ENCODE data around the gene LDB2.

The LDB2 gene

DNA sequence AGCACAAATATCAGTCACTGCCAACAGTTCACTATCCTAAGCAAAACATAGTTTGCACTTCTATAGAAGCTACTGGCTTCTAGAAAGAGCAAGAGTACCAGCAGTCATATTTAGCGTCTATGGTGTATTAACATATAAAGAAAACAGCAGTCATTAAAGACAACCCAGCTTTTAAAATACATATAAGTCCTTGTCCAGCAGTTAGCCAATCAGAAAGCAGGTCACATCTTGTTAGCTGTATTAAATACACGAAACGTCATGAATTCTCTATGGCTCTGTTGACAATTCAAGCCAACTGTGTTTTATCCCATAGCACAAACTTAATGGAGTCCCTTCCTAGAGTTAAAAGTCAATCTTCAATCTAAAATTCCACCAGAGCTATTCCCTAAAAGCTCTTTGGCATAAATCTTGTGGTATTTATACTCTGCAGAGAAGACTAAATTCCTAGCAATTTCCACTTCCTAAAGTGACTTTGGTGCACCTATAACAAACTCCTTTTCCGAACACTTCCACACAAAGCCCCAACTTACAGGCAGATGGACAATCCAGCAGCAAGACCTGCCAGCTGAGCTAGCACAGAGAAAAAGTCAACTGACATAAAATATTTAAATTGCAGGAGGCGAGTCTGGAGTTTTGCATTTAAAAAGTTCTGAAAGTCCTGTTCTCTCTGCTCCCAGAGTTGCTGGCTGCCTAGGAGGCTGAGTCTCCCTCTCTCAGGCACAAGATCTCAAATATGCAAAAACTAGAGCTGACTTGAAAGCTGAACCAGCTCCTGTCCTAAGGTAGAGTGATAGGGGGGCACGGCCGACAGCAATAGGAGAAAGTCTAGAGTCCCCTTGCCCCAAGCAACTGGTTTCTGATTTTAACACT, 1.3 kb downstream of the LDB2 start:
- ATAC-seq, result no peak
- no peak overlapping the region for H3K4me3 Mint-ChIP-seq
- no peak for DNase-seq (ENCODE audit: low spot score in 2 of 2)
- no peaks in the 10 kb centered on the region for H3K9me3 Mint-ChIP-seq
- no peak overlapping the region for H3K27ac Mint-ChIP-seq
- H3K4me1 Mint-ChIP-seq, result no peaks in the 10 kb centered on the region
- H3K36me3 Mint-ChIP-seq, result no peaks in the 10 kb centered on the region

DNA sequence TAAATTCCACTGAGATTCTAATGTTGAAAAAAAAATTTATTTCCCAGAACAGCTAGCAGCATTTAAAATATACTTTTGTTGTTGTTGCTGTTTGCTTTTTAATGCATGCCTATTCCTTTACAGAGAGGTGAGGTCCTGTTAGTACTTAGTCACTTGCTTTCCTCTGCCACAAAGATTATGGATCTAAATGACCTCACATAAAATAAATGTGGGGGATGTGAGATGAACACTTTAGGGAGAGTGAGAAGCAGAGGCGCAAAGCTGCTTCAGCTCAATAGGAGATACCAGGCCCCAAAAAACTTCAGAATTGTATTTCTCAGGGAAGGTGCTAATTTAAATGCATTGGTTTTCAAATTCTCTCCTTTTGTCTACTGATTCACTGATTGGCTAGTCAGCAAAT, 4.0 kb downstream of the LDB2 start:
- H3K4me1 Mint-ChIP-seq, result peaks cover 12% of the 10 kb centered on the region
- DNase-seq (ENCODE audit: low spot score in 2 of 2) (no peak), ATAC-seq (no peak)
- H3K36me3 Mint-ChIP-seq, result no peaks in the 10 kb centered on the region
- peaks cover 3% of the 10 kb centered on the region for H3K9me3 Mint-ChIP-seq
- no peak overlapping the region for H3K4me3 Mint-ChIP-seq
- no peak overlapping the region for H3K27ac Mint-ChIP-seq

DNA sequence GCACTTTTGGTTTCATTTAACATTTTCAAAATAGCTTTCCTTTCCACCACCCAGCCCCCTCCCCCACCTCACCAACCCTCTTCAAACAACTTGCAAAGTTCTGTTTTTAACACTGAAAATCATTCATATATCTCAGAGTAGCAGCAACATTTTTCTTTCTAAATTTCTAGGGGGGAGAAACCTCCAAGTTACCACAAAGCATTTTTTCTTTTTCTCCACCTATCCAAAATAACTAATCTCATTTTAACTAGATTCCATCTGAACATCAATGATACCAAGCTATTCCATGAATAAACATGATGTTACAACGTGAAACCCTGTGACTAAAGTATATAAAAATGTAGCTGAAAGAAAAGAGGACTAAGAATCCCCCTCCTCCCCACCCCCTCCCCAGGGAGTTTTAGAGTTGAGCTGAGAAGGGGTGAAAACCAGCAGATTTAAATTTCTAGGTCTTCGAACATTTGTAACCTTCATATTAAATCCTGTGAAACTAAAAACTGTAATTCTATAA, 5.2 kb downstream of the LDB2 start:
- Mint-ChIP-seq H3K4me3 (no peak overlapping the region), H3K9me3 (peaks cover 3% of the 10 kb centered on the region), H3K4me1 (peaks cover 12% of the 10 kb centered on the region), H3K36me3 (no peaks in the 10 kb centered on the region), H3K27ac (no peak overlapping the region)
- ATAC-seq (no peak), DNase-seq (ENCODE audit: low spot score in 2 of 2) (no peak)

DNA sequence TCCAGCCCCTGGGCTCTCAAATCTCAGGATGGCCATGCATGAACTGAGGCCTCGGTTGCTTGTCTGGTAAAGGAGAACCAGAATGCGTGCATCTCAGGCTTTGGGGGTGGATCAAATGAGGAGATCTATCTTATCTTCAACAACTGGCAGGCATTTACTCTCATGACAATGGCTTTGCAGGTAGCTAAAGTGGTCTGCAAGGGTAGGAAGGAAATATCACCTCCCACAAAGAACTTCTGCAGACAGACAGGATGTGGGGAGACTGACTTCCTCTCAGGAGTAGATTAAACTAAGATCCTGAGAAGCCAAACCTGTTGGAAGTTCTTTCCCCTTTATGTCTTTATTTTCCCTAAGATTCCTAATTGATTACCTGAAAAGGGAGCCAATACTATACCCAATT, 7.8 kb downstream of the LDB2 start:
- DNase-seq (ENCODE audit: low spot score in 2 of 2), result no peak
- H3K36me3 Mint-ChIP-seq, result no peaks in the 10 kb centered on the region
- ATAC-seq, result no peak
- H3K4me1 Mint-ChIP-seq, result peaks cover 12% of the 10 kb centered on the region
- H3K27ac Mint-ChIP-seq, result no peak overlapping the region
- peaks cover 3% of the 10 kb centered on the region for H3K9me3 Mint-ChIP-seq
- no peak overlapping the region for H3K4me3 Mint-ChIP-seq

DNA sequence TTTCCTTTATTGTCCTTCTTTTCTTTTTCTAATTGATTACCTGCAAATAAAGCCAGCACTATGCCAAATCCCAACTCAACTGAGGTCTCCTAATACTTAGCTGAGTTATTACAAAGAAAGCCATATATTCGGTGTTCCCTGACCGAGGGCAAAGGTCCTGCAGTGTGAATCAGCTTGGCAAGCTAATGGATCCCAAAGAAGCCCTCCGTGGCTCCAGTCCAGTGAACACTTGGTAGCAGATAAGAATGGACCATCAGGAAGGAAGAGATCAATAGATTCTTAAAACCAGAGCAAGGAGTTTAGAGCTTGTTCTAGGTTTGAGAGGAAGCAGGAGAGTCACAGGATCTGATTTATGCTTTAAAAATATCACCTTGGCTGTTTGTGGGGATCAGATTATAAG, 8.5 kb downstream of the LDB2 start:
- Mint-ChIP-seq H3K4me1 (peaks cover 12% of the 10 kb centered on the region), H3K27ac (no peak overlapping the region), H3K36me3 (no peaks in the 10 kb centered on the region), H3K4me3 (no peak overlapping the region), H3K9me3 (peaks cover 3% of the 10 kb centered on the region)
- DNase-seq (ENCODE audit: low spot score in 2 of 2) (no peak), ATAC-seq (no peak)

DNA sequence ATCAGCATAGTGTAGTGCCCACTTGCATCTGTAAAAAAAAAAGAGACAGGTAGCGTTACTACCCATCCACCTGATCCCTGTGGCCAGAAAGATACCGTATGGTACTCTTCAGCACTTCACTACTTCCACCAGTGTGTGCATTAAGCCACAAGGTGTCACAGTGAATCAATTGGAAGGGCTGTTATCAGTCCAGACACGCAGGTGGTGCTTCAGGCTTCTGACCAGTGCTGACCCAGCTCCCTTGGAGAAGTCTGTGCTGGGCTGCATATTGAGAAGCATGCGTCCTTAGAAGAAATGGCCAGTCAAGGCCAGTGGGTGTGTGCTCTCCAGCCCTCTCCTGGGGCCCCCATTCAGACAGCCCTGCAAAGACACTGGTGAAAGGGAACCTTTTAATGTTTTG, 10.6 kb downstream of the LDB2 start:
- H3K4me1 Mint-ChIP-seq, result peaks cover 12% of the 10 kb centered on the region

DNA sequence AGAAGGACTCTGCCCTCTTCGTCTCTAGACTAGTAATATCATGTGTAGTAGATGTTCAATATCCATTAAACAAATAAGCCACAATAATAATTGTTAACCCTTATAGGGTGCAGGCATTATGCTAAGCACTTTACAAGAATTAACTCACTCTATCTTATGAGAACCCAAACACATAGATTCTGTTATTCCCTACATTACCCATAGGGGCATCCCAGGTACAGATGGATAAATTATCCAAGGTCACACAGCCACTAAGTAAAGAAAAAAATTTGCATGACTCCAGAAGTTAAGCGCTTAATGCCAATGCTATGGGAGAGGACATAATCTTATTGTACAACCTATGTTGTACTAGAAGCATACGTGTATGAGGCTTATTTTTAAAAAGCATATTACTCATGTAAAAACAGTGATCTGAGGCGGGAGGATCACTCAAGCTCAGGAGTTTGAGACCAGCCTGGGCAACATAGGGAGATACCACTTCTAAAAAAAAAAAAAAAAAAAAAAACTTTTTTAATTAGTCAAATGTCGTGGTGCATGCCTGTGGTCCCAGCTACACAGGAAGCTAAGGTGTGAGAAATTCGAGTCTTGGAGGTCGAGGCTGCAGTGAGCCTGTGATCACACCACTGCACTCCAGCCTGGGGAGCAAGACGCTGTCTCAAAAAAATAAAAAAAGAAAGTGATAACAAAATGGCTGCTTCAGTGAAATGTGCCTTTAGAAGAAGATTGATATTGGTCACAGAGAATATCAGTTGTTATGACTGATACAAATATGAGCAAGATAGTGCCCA, 13.6 kb downstream of the LDB2 start:
- ATAC-seq (peak; percentile 42), DNase-seq (ENCODE audit: low spot score in 2 of 2) (no peak)
- Mint-ChIP-seq H3K4me3 (no peak overlapping the region), H3K4me1 (peaks cover 2% of the 10 kb centered on the region), H3K9me3 (peaks cover 3% of the 10 kb centered on the region), H3K27ac (no peak overlapping the region), H3K36me3 (no peaks in the 10 kb centered on the region)

More for the DNA sequence above, 10.6 kb downstream of the LDB2 start:
- Mint-ChIP-seq H3K4me3 (no peak overlapping the region), H3K9me3 (peaks cover 6% of the 10 kb centered on the region), H3K36me3 (no peaks in the 10 kb centered on the region), H3K27ac (no peak overlapping the region)
- ATAC-seq (no peak), DNase-seq (ENCODE audit: low spot score in 2 of 2) (no peak)

DNA sequence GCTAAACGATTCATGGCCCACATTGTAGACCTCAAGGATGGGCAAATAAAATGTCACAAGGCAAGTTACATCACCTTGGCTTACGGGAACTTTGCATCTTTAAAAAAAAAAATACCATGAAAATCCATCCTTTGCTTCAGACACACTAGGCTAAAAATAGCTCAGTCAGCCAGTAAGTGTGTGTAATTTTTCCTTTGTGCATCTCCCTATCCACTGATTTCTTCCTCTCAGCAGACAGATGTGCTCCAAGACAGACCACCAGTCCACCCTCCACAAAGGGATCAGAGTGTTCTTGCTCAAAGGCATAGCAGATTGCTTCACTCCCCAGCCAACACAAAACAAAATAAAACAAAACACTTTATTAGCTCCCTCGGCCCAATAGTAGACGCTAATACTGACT, 14.6 kb downstream of the LDB2 start:
- Mint-ChIP-seq H3K27ac (no peak overlapping the region), H3K36me3 (no peaks in the 10 kb centered on the region), H3K9me3 (peaks cover 3% of the 10 kb centered on the region), H3K4me3 (no peak overlapping the region), H3K4me1 (no peaks in the 10 kb centered on the region)
- DNase-seq (ENCODE audit: low spot score in 2 of 2), result no peak
- ATAC-seq, result no peak

DNA sequence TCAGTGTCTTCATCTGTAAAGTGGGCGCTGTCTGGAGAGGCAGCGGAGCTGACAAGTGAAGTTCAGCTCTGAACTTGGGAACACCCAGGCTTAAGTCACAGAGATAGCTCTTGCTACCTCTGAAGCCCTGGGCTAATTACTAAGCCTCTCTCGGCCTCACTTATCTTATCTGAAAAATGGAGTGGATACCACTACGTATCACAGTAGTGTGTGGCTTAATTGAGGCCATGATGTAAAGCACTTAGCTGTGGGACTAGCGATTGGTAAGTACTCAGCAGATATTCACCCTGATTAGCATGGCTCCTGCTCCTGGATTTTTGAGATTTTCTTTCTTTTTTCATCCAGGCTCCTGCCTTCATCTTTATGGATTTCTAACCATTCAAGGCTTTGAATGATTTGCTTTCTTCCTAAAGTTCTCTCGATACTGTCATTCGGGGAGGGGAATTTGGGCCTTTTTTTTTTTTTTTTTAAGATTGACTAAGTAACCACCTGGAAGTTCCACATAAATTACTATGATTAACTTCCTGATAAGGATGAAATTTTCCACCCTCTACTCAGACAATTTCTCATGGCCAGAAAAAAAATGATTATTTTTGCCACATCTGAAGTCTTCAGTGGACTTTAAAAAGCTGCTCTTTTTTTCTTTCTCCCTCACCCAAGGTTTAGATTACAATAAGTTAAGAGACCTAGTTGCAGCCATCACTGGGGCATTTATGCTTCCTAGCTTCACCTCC, 17.1 kb downstream of the LDB2 start:
- ATAC-seq (no peak), DNase-seq (ENCODE audit: low spot score in 2 of 2) (no peak)
- Mint-ChIP-seq H3K27ac (no peak overlapping the region), H3K9me3 (peaks cover 3% of the 10 kb centered on the region), H3K36me3 (no peaks in the 10 kb centered on the region), H3K4me1 (no peaks in the 10 kb centered on the region), H3K4me3 (no peak overlapping the region)

DNA sequence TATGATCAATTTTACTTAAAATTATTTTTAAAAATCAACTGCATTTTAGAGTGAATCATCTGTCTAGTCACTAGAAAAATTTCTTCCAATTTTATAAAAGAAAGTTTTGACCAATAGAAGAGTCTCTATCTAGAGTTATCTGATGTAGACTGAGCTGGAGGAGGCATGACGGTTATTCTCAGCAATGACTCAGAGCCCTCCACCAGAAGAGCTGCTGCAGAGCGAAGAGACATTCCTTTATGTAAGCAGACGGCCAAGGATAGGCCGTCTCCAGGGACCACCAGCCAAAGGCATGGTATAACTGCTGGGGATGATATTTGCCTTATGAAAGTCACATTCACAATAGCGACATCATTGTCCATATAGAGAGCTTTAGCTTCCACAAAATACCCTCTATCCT, 23.0 kb downstream of the LDB2 start:
- Mint-ChIP-seq H3K36me3 (no peaks in the 10 kb centered on the region), H3K4me1 (no peaks in the 10 kb centered on the region), H3K4me3 (no peak overlapping the region), H3K27ac (no peak overlapping the region), H3K9me3 (no peaks in the 10 kb centered on the region)
- no peak for ATAC-seq
- DNase-seq (ENCODE audit: low spot score in 2 of 2), result no peak

DNA sequence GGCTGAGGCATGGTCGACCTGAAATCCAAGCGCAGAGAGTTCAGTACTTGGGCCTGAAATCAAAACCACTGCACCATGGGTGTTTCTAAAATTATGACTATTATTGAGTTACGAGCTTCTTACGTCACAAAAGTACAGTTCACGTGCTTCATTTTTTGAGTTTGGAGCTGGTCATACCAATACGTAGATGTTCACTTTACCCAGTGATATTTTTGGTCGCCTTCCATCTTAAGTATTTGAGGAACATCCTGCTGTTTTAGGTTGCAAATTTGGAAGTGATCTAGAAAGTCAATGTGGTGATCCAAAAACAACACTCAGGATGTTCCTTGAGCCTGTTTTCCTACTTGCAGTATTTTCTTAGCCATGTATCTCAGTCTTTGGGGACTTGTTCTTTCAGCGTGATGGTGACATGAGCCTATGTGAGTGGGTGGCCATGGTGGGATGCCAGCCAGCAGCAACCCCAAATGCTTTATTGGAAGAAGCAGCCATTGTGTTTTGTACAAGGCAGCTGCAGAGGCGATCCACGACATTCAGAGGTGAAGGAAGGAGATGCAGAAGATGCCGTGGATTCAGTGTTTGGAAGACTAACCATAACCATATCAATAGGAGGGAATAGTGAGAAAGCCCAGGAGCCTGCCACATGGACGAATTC, 28.7 kb downstream of the LDB2 start:
- no peaks in the 10 kb centered on the region for H3K9me3 Mint-ChIP-seq

DNA sequence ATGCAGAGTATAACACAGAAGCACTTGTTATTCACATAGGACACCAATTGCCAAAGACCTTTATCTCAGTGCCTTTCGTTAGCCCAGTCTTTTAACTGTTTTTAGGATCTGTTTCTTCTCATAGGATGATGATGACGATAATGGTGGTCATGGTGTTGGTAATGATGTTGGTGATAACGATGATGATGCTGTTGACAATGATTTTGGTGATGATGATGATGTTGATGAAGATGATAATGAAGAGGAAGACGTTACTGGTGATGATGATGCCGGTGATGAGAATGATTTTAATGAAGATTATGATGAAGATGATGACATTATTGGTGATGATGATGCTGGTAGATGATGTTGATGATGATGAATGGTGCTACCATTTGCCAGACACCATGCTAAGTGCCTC, 29.8 kb downstream of the LDB2 start:
- no peak for ATAC-seq
- H3K4me3 Mint-ChIP-seq, result no peak overlapping the region

More for the DNA sequence above, 28.7 kb downstream of the LDB2 start:
- H3K27ac Mint-ChIP-seq, result no peak overlapping the region
- no peak for ATAC-seq
- DNase-seq (ENCODE audit: low spot score in 2 of 2), result no peak
- H3K4me3 Mint-ChIP-seq, result no peak overlapping the region
- no peaks in the 10 kb centered on the region for H3K36me3 Mint-ChIP-seq
- H3K4me1 Mint-ChIP-seq, result no peaks in the 10 kb centered on the region

DNA sequence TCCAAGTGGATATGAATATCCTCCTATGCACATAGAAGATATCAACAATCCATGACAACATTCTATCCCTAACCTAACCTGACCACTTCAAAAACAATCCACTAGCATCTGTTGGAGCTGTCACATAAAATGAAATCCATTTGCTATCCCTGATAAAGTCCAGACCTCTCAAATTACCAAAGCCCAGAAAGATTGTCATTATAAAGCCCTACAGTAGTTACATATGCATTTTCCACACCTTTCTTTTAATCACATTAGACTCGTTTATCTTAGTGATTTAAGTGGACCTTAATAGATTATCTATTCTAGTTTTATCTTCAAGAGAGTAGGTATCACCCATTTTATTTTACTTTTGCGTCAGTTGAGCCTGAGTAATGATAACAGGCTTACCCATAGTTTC, 30.6 kb downstream of the LDB2 start:
- Mint-ChIP-seq H3K4me1 (no peaks in the 10 kb centered on the region), H3K36me3 (no peaks in the 10 kb centered on the region), H3K4me3 (no peak overlapping the region), H3K9me3 (no peaks in the 10 kb centered on the region), H3K27ac (no peak overlapping the region)
- DNase-seq (ENCODE audit: low spot score in 2 of 2) (no peak), ATAC-seq (no peak)

More for the DNA sequence above, 29.8 kb downstream of the LDB2 start:
- DNase-seq (ENCODE audit: low spot score in 2 of 2), result no peak
- no peaks in the 10 kb centered on the region for H3K9me3 Mint-ChIP-seq
- H3K4me1 Mint-ChIP-seq, result no peaks in the 10 kb centered on the region
- no peak overlapping the region for H3K27ac Mint-ChIP-seq
- H3K36me3 Mint-ChIP-seq, result no peaks in the 10 kb centered on the region

DNA sequence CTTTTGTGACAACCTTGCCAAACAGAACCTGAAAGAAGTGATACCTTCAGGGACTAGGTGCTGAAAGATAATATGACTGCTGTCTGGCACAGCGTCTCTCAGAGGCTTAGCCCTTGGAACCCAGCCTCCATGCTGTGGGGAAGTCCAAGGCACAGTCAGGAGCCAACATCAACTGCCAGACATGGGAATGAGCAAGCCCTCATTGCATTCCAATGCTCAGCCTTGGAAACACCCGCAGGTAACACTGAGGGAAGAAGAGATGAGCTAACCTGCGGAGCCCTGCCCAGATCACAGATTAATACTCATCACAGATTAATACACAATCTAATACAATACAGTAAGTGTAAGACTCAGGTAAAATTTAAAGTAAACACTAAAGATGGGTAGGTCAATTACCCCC, 31.5 kb downstream of the LDB2 start:
- DNase-seq (ENCODE audit: low spot score in 2 of 2) (no peak), ATAC-seq (no peak)
- H3K36me3 Mint-ChIP-seq, result no peaks in the 10 kb centered on the region
- no peak overlapping the region for H3K4me3 Mint-ChIP-seq
- no peaks in the 10 kb centered on the region for H3K9me3 Mint-ChIP-seq
- no peak overlapping the region for H3K27ac Mint-ChIP-seq
- no peaks in the 10 kb centered on the region for H3K4me1 Mint-ChIP-seq

DNA sequence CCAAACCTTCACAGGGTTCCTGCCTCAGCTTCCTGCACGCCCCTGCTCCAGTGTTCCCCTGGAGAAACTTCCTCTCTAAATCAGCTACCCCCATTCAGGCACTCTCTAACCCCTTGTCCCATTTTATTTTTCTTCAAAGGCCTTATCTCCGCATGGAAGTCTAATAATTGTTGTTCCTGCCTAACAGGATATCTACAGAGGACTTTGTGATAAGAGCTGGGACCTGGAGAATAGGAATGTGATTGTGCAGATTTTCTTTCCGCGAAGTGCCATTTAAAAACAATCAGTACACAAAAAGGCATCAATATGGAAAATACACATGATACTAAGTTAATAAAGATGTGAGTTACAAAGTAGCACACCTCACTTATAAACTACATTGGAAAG, 32.6 kb downstream of the LDB2 start:
- H3K36me3 Mint-ChIP-seq, result no peaks in the 10 kb centered on the region
- ATAC-seq, result no peak
- H3K9me3 Mint-ChIP-seq, result no peaks in the 10 kb centered on the region
- no peak overlapping the region for H3K4me3 Mint-ChIP-seq
- no peak for DNase-seq (ENCODE audit: low spot score in 2 of 2)
- no peak overlapping the region for H3K27ac Mint-ChIP-seq
- H3K4me1 Mint-ChIP-seq, result no peaks in the 10 kb centered on the region

All from stimulated activated effector memory CD8-positive, alpha-beta T cell treated with anti-CD3 and anti-CD28 coated beads, Interleukin-12 subunit alpha, Interleukin-12 subunit beta, amount 100 ng/mL, for 72 hours (primary cell).